HG02798 (cell line): ENCODE results near the gene C6orf62.
"Not testable (repeated sequence)": the region's sequence is repeated elsewhere in the genome, so short reads cannot be mapped to it uniquely, and the experiment has no call there.

Source experiments
- ATAC-seq: cut with Tn5 transposase; IDR thresholded peaks from one replicate; pipeline ENCODE4 v1.9.1; 2021; ENCODE audit warnings: mild to moderate bottlenecking; ENCODE audit not compliant: unreplicated experiment, poor library complexity

The C6orf62 gene

DNA sequence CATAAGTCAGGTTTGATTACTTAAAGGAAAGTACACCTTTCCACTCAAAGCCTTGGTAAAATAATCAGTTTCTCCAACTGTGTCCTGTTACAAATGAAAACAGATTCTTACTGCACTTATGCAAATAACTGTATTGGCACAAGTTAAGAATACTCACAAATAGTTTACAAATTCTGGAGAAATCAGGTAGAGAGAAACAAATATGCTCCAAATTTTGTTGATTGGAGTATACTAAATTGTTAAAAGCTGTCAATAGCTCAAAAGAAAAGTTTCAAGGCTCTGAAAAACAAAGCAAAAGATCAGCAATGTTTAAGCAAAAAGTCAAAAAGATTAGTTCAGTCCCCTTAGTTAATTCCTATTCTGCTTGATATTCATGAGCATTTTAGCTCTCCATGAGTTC, 48.5 kb downstream of the C6orf62 start:
- not testable (repeated sequence) for ATAC-seq

DNA sequence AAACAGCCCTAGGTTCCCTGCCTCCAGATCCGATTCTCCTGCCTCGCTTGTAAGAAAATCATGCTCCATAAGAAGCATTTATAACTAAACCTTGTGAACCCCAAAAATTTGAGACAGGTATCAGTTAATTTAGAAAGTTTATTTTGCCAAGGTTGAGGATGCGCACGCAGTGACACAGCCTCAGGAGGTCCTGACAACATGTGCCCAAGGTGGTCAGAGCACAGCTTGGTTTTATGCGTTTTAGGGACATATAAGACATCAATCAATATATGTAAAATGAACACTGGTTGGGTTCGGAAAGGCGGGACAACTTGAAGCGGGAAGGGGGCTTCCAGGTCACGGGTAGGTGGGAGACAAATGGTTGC, 50.0 kb downstream of the C6orf62 start:
- ATAC-seq, result no peak

DNA sequence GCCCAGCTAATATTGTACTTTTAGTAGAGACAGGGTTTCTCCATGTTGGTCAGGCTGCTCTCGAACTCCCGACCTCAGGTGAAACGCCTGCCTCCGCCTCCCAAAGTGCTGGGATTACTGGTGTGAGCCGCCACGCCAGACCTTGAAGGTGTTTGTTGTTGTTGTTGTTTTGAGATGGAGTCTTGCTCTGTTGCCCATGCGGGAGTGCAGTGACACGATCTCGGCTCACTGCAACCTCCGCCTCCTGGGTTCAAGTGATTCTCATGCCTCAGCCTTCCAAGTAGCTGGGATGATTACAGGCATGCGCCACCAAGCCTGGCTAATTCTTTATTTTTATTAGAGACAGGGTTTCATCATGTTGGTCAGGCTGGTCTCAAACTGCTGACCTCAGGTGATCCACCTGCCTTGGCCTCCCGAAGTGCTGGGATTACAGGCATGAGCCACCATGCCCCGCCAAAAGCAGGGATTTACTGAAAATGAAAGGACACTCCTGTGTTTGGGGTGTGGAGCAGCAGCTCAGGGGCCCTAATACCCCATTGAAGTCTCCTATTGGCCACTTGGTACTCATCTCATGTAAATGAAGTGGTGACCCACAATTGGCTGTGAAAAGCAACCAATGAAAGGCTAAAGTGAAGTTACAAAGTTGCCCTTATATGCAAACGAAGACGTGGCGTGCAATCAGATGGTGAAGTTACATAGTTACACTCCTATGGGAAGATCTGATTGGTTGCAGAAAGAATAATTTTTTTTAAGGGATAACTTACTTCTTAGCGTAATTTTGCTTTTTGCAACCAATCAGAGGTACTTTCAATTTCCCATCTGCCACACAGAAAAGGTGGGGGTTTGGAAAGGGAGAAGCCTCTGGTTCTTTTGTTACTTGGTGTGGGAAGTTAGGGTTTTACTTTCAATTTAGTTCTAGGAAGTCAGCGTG, 50.6 kb downstream of the C6orf62 start:
- not testable (repeated sequence) for ATAC-seq

DNA sequence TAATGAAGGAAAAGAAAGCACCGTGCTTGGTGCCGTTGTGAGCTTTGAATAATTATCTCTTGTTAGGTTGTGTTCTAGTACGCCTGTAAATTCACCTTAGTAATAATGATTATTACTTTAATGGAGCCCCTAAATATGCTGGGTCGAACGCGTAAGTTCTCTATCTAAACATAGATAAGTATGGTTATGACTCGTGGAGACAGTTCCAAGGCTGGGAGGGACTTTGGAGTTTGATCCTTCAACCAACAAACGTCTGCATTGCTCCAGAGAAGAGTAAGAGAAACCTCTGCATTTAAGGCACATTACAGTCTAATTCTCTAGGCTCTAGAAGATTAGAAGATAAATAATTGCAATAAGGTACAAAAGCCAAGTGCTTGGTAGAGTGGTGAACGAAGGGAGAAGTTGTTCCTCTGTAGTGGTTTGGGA, 51.6 kb downstream of the C6orf62 start:
- no peak for ATAC-seq

DNA sequence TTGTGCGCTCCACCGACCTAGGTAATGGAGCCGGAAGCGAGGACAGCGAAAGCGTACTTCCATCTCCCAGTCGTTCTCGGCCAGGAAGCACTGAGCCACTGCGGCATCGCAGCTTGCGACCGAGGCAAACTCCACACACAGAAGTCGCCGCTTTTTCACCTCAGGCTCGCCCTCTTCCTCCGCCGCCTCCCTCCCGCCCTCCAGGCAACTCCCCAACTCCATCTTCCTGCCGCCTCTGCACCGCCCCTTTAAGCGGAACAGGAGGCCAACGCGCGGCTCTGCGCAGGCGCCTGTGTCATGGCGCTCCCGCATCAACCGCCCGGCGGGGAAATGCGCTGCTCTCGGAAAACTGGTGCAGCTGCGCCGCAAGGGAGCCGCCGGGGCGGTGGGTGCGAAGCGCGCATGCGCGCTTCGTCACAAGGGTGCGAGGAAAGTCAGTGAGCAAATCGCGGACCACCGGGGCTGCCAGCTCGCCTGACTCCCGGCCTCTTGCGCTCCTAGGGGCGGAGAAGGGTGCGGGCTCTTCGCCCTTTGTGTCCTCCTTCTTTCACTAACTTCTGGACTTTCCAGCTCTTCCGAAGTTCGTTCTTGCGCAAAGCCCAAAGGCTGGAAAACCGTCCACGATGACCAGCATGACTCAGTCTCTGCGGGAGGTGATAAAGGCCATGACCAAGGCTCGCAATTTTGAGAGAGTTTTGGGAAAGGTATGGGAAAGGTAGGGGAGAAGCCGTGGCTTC, 52.1 kb downstream of the C6orf62 start, which contains the start of the genes ACOT13 and TDP2:
ACOT13 (plus strand) TSS at position 437 of the 737 bp plus-strand sequence; CDS start at position 624, 187 bp downstream.
TDP2 (minus strand) TSS at position 259 of the 737 bp plus-strand sequence; CDS start at position 222, 37 bp downstream.
- peak; percentile 98 for ATAC-seq

GRCh38 chr6:24666097-24666640, 52.8 kb downstream of the C6orf62 start:
- ATAC-seq, result peak; percentile 39

GRCh38 chr6:24664046-24664987, 54.6 kb downstream of the C6orf62 start:
- no peak for ATAC-seq

GRCh38 chr6:24663189-24663588, 55.8 kb downstream of the C6orf62 start:
- ATAC-seq, result no peak

DNA sequence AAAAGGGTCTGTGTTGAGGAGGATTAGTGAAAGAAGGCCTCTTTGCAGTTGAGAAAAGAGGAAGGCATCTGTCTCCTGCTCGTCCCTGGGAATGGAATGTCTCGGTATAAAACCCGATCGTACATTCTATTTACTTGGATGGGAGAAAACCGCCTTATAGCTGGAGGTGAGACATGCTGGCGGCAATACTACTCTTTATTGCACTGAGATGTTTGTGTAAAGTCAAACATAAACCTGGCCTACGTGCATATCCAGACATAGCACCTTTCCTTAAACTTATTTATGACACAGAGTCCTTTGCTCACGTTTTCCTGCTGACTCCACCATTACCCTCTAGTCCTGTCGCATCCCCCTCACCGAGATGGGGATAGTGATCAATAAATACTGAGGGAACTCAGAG, 56.7 kb downstream of the C6orf62 start:
- ATAC-seq, result no peak

DNA sequence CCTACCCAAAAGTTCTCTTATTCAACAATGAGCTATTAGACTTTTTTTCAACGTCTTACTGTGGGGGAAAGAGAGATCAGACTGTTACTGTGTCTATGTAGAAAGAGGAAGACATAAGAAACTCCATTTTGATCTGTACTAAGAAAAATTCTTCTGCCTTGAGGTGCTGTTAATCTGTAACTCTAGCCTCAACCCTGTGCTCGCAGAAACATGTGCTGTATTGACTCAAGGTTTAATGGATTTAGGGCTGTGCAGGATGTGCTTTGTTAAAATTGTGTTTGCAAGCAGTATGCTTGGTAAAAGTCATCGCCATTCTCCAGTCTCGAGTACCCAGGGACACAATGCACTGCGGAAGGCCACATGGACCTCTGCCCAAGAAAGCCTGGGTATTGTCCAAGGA, 57.2 kb downstream of the C6orf62 start:
- ATAC-seq, result not testable (repeated sequence)

DNA sequence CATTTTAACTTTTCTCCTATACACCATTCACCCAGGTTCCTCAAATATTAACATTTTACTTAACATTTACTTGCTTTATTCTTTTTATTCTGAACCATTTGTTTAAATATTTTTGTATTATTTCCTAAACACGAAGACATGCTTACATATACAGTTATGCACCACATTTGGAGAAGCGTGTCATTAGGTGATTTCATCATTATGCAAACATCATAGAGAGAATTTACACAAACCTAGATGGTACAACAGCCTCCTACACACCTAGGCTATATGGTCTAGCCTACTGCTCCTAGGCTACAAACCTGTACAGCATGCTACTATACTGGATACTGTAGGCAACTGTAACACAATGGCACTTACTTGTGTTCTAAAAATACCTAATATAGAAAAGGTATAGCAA, 58.8 kb downstream of the C6orf62 start:
- no peak for ATAC-seq

- no peak for ATAC-seq
These were observed 59.4 kb downstream of the C6orf62 start for GRCh38 chr6:24659561-24659960.

DNA sequence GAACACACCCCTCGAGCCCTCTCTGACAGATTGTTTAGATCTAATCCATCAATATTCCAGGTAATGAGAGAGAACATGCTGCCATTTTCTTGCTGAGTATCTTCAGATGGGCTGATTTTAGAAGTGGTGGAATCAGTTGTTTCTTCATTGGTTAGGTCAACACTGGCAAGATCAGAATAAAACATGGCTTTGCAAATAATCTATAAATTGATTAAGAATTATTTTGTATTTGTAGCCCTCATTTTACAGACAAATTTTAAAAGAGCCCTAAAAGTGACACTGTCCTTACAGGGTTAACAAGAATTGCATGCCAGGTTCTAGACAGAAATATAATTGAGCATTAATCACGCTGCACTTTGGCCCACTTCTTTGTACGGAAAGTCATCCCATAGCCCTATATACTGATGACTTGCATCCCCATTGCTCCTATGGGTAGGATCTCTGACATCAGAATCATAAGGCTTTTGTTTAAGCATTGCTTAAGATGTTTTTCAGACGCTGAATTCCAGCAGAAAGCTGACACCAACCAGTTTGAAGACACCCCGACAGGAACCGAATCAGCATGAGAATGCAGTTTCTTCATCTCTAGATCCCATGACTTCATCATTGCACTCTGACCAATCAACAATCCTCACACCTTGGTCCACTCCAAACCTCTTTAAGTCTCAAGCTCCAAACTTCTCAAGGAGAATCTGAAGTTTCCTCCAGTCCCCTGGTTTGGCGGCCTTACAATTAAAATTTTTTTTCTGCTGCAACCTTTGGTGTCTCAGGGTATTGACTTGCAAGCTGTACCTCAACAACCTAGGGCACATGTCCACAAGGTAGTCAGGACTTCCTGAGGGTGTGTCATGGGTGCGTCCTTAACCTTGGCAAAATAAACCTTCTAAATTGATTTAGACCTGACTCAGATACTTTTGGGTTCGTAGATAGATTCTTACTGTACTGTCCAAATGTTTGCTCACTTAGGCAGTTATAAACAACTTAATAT, 60.1 kb downstream of the C6orf62 start:
- ATAC-seq, result no peak

DNA sequence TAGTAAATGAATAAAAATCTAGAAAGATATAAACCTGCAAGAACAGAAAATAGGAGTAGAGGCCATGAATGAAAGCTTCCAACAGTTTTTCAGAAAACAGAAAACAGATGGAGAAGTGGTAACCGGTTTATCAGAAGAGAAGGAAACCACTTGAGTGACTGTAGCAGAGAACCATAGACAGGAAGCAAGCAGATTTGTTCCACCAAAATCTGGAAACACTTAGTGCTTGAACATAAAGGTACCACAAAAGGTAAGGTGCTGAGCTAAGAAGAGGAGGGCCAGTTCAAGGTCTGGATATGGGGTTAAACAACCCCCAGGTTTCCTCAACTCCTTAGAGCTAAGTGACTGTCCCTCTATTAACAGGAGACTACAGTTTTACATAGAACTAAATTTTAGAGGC, 63.7 kb downstream of the C6orf62 start:
- ATAC-seq, result no peak
